GM12874 (cell line): ENCODE measurements around the gene ATAD1.

Source experiments
- TF ChIP-seq, protein P1 (sequence below): IDR thresholded peaks from 2 replicates; pipeline ENCODE4 v1.5.1; 2011; ENCODE audit warnings: low read depth, mild to moderate bottlenecking, control low read depth, low read length, moderate library complexity; ENCODE audit not compliant: insufficient read depth

Gene ATAD1

GRCh38 chr10:87776328-87776727 lies 41.7 kb downstream of the ATAD1 start:
- TF ChIP-seq, protein P1, sequence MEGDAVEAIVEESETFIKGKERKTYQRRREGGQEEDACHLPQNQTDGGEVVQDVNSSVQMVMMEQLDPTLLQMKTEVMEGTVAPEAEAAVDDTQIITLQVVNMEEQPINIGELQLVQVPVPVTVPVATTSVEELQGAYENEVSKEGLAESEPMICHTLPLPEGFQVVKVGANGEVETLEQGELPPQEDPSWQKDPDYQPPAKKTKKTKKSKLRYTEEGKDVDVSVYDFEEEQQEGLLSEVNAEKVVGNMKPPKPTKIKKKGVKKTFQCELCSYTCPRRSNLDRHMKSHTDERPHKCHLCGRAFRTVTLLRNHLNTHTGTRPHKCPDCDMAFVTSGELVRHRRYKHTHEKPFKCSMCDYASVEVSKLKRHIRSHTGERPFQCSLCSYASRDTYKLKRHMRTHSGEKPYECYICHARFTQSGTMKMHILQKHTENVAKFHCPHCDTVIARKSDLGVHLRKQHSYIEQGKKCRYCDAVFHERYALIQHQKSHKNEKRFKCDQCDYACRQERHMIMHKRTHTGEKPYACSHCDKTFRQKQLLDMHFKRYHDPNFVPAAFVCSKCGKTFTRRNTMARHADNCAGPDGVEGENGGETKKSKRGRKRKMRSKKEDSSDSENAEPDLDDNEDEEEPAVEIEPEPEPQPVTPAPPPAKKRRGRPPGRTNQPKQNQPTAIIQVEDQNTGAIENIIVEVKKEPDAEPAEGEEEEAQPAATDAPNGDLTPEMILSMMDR = no peak

DNA sequence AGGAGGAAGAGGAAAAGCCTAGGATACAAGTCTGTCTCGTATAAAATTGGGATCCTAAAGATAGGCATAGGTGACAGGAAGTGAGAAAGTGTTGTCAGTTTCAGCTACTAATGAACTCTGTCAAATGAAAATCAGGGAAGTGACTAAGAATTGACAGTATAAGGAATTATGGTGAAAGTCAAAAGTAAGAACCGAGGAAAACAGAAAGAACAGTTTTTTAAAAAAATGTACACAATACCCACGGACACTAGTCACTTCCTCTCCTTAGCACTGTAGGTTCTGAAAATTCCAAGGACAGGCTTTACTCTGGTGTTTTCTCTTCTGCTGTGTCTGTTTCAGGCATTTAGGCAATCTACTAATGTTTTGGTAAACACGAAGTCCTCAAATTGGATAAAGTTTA lies 42.3 kb downstream of the ATAD1 start:
- TF ChIP-seq, protein P1 = no peak

GRCh38 chr10:87771871-87772500 lies 46.0 kb downstream of the ATAD1 start:
- TF ChIP-seq, protein P1 = peak; percentile 23; the same call in 1 of the 2 replicates

- TF ChIP-seq, protein P1 = no peak
Measured at GRCh38 chr10:87767253-87767652, 50.8 kb downstream of the ATAD1 start.

DNA sequence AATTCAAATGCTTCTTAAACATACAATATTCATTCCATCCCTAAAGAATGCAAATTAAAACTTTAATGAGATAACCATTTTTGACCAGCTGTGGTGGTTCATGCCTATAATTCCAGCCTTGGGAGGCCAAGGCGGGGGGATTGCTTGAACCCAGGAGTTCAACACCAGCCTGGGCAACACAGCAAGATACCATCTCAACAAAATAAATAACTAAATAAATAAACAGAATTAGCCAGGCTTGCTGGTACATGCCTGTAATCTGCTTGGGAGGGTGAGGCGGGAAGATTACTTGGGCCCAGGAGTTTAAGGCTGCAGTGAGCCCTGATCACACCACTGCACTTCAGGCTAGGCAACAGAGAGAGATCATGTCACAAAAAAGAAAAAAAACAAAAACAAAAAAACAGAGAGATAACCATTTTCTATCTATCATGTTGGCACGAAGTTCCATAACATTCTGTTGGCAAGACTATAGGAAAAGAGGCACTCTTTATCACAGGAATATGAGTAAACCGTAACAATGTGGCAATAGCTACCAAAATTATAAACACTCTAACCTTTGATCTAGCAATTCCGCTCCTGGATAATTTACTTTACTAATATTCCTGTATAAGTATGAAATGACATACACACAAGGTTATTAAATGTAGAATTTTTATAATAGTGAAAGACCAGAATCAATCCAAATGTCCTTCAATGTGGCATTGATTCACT lies 52.2 kb downstream of the ATAD1 start:
- TF ChIP-seq, protein P1 = no peak

DNA sequence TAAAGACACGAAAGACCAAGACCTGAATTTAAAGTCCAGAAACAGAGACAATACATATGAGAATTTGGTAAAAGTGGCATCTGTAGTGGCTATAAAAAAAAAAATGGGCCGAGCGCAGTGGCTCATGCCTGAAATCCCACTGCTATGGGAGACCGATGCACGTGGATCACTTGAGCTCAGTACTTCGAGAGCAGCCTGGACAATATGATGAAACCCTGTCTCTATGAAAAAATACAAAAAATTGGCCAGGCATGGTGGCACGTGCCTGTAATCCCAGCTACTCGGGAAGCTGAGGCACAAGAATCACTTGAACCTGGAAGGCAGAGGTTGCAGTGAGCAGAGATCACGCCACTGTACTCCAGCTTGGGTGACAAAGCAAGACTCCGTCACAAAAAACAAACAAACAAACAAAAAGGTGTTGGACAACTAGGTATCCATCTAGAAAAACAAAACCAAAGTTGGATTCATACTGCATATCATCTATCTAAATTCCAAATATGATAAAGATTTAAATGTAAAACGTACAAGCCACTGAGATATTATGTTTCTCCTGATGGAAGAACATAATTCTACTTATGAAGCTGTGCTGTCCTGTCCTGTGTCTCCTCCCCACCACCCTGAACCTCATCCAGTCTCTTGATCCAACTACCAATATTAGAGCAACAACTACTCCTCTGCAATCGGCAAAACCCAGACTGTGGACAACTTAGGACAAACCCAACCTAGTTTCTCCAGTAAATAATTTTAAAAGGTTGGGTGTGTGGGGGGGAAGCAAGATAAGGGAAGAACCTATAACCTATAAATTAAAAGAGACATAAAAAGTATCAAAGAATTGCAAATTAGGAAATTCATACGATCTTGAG lies 53.7 kb downstream of the ATAD1 start:
- TF ChIP-seq, protein P1 = no peak
